A673 (cell line): ENCODE data around the gene TSEN15. TPM values are rescaled to one million over a fixed set of nuclear protein-coding genes. Genes with fewer than 3 reads are reported as not detected.
"Not testable (repeated sequence)": the region's sequence is repeated elsewhere in the genome, so short reads cannot be mapped to it uniquely, and the experiment has no call there.

ENCODE experiments used
- BruUV-seq: library from RNA; stranded (reverse); fragments of 400-500 nt; replicated peaks from 2 replicates; lab custom pipeline; 2021; lab: Mats Ljungman, UMichigan
- CTCF ChIA-PET: fragments of 300-600 bp; sonication (Branson Sonifier 250); formaldehyde crosslinking; loops from one replicate; lab custom pipeline; 2022; ENCODE audit warnings: antibody characterized with exemption; lab: Charles Lee
- POLR2A ChIA-PET: fragments of 300-600 bp; sonication (Branson Sonifier 250); formaldehyde crosslinking; loops from one replicate; lab custom pipeline; 2022; ENCODE audit warnings: antibody characterized with exemption; ENCODE audit not compliant: low non-redundant PET; lab: Charles Lee
- DNase-seq: peaks from one replicate; pipeline ENCODE4 v3.0.0-alpha.2; 2015; ENCODE audit warnings: low spot score
- H3K27ac ChIP-seq: fragments of 200-600 bp; sonication (generic); 2 replicates; pipeline ENCODE4 v1.5.1; 2016; ENCODE audit warnings: mixed run types, low read depth, mild to moderate bottlenecking, mixed read lengths, antibody characterized with exemption, low read length; ENCODE audit not compliant: poor library complexity, severe bottlenecking
- H3K27me3 ChIP-seq: fragments of 200-600 bp; sonication (generic); replicated peaks from 2 replicates; pipeline ENCODE4 v1.6.1; 2017; ENCODE audit warnings: mixed run types, low read depth, mild to moderate bottlenecking, mixed read lengths, antibody characterized with exemption, low read length; ENCODE audit not compliant: insufficient read depth, poor library complexity
- H3K36me3 ChIP-seq: fragments of 200-600 bp; sonication (generic); 2 replicates; pipeline ENCODE4 v1.6.1; 2016; ENCODE audit warnings: mixed run types, mild to moderate bottlenecking, mixed read lengths, antibody characterized with exemption, low read length; ENCODE audit not compliant: insufficient read depth, poor library complexity, severe bottlenecking
- H3K4me1 ChIP-seq: fragments of 200-600 bp; sonication (generic); 2 replicates; pipeline ENCODE4 v1.6.1; 2017; ENCODE audit warnings: mixed run types, mild to moderate bottlenecking, mixed read lengths, antibody characterized with exemption, low read length; ENCODE audit not compliant: insufficient read depth, poor library complexity, severe bottlenecking
- H3K4me3 ChIP-seq: fragments of 200-600 bp; sonication (generic); 2 replicates; pipeline ENCODE4 v1.5.1; 2016; ENCODE audit warnings: low read depth, mixed run types, mild to moderate bottlenecking, mixed read lengths, low read length; ENCODE audit not compliant: poor library complexity, severe bottlenecking
- H3K9me3 ChIP-seq: fragments of 200-600 bp; sonication (generic); 2 replicates; pipeline ENCODE4 v1.6.1; 2016; ENCODE audit warnings: mixed run types, low read depth, mild to moderate bottlenecking, mixed read lengths, antibody characterized with exemption, low read length; ENCODE audit not compliant: poor library complexity, severe bottlenecking
- CTCF ChIP-seq: fragments of 300-800, 200-600 bp; sonication (generic); conservative IDR thresholded peaks from 2 replicates; pipeline ENCODE4 v1.5.1; 2017; ENCODE audit warnings: low read depth, mild to moderate bottlenecking, antibody characterized with exemption, low read length, moderate library complexity, mixed read lengths
- EZH2 ChIP-seq: fragments of 200-600 bp; sonication (generic); IDR thresholded peaks from 2 replicates; pipeline ENCODE4 v1.6.1; 2017; ENCODE audit warnings: borderline replicate concordance, low read depth, mild to moderate bottlenecking, mixed read lengths, antibody characterized with exemption, low read length; ENCODE audit not compliant: poor library complexity, severe bottlenecking
- intact Hi-C: fragments of 100-400 bp; cut with micrococcal nuclease; formaldehyde crosslinking; loops from one replicate; pipeline ENCODE4 v1.10.0; 2022; ENCODE audit not compliant: unreplicated experiment
- total RNA-seq: library from RNA; stranded (reverse); gene quantifications from 2 replicates; pipeline ENCODE4 v1.2.3, GENCODE V29; 2021

The TSEN15 gene
- total RNA-seq, 1 experiment from 2014 or later: 57.0 TPM

- Histone ChIP-seq H3K27me3 (no peaks in the 10 kb centered on the region), H3K27ac (no peak overlapping the region), H3K36me3 (no peaks in the 10 kb centered on the region), H3K4me3 (no peak overlapping the region), H3K4me1 (peaks cover 10% of the 10 kb centered on the region), H3K9me3 (no peaks in the 10 kb centered on the region)
- intact Hi-C loops: loop anchor here (5.0 kb wide), 2 partner anchors 107 to 402 kb away; partner anchors contain the start of gene ARPC5
- CTCF ChIA-PET: no interaction called here
- BruUV-seq: no TSS peak
- no peak for DNase-seq
- POLR2A ChIA-PET: no interaction called here
- no peak for TF ChIP-seq CTCF
- no peak for TF ChIP-seq EZH2
Observed at GRCh38 chr1:184039126-184039525, 12.4 kb upstream of the TSEN15 start.

- no peaks in the 10 kb centered on the region for H3K27me3 ChIP-seq
- no peak for DNase-seq
- H3K27ac ChIP-seq: no peak overlapping the region
- no TSS peak for BruUV-seq
- H3K4me3 ChIP-seq: no peak overlapping the region
- peaks cover 5% of the 10 kb centered on the region for H3K4me1 ChIP-seq
- H3K36me3 ChIP-seq: no peaks in the 10 kb centered on the region
- no peak for TF ChIP-seq CTCF
- TF ChIP-seq EZH2: no peak
- H3K9me3 ChIP-seq: no peaks in the 10 kb centered on the region
- intact Hi-C loops: no loop called here
- CTCF ChIA-PET: no interaction called here
- POLR2A ChIA-PET: interaction anchor here (0.6 kb wide), 1 partner anchor 19 kb away, joined by 3 read pairs; no protein-coding TSS in a partner anchor
Observed at GRCh38 chr1:184041731-184042130, 9.8 kb upstream of the TSEN15 start.

- H3K36me3 ChIP-seq, BruUV-seq, H3K27me3 ChIP-seq, H3K27ac ChIP-seq, H3K4me1 ChIP-seq, H3K9me3 ChIP-seq, DNase-seq, CTCF ChIA-PET, H3K4me3 ChIP-seq, intact Hi-C loops: not testable (repeated sequence)
- POLR2A ChIA-PET: interaction anchor here (0.6 kb wide), 1 partner anchor 14 kb away, joined by 3 read pairs; no protein-coding TSS in a partner anchor
Observed at GRCh38 chr1:184043315-184043714, 8.2 kb upstream of the TSEN15 start.
